GM03348 (cell line): ENCODE data around the gene CA7.
"Not testable (repeated sequence)": the region's sequence is repeated elsewhere in the genome, so short reads cannot be mapped to it uniquely, and the experiment has no call there.

ENCODE experiments used
- DNase-seq: peaks from one replicate; pipeline ENCODE4 v3.0.0; 2012; ENCODE audit warnings: low spot score

CA7 gene

GRCh38 chr16:66873685-66874055 lies 29.5 kb downstream of the CA7 start:
- no peak for DNase-seq

DNA sequence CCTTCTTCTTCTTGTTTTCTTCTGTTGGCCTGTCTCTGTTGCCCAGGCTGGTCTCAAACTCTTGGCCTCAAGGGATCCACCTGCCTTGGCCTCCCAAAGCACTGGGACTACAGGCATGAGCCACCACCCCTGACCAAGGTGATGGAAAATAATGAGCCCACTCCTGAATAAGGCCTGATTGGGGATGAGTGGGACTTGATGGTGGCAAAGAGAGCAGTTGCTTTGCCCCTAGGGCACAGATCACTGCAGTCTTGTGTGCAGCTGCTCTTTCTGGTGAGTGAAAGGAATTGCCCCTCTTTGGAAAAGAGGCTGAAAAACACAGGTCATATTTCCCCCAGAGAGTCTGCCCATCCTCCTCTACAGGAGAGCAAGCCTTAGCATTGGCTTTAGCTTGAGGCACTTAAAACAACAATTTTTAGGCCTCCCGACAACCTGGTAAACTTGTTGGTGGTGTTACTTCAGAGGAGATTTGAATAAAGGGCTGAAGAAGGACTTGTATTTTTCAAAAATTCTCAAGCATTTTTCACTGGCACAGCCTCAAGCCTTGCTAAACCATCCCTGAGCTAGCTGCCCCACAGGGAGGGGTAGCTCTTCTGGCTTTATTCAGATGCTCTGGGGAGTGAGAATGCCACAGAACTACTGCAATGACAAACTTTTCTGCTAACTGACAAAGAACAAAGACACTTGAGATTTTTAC lies 30.0 kb downstream of the CA7 start:
- peak; percentile 50 for DNase-seq

GRCh38 chr16:66878067-66878466 lies 33.9 kb downstream of the CA7 start:
- peak; percentile 40 for DNase-seq

DNA sequence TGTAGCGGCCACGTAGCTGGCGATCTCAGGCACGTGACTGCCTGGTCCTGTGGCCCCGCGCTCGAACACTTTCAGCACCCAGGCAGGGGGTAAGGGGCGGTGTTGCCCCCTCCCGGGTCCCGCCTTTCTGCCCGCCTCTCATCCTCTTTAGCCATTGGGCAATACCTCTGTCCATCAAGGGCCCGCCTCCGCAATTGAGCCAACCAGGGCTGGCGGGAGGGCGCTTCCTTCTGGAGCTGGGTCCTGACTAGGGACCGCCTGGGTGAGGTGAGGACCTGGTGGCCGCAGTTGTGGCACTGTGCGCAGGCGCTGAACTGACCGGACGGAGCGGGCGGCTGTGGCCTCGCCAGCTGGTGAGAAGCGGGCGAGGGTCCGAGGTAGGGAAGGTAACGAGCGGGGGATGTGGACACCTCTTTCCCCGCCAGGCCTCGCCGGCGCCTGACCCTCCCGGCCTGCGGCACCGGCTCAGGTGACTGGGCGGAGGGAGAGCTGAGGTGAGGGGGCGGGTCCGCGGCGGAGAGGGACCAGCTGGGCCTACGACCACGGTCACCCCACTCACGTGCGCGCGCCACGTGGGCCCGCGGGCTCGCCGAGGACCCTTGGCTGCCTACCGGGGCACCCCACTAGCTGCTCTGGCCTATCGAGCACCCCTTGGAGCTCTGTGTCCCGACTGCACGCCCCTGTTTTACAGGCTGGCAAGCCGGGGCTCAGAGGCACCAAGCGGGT lies 36.2 kb downstream of the CA7 start, which contains the start of gene PDP2:
Gene PDP2 (plus strand): TSS at position 228 of the 726 bp plus-strand sequence. CDS start 3,770 bp downstream, outside the sequence.
- peak; percentile 99 for DNase-seq

DNA sequence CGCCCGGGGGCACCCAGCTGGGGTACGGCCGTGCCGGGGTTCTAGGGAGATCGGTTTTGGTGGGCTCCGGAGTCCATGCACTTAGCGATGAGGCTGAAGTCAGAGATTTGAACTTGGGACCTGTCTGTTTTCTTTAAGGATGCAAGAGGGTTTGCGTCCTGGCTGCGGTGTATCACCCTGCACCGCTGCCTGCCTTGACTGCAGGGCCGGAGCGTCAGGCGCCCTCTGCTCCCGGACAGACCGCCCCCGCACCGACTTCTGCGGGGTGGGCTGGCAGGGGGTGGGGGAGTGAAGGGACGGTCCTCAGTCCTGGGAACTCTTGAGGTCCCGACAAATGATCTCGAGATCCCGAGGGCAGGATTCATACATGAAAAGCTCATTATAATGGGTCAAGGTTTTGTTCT lies 36.8 kb downstream of the CA7 start:
- no peak for DNase-seq

- no peak for DNase-seq
Measured at GRCh38 chr16:66881560-66881959, 37.3 kb downstream of the CA7 start.

DNA sequence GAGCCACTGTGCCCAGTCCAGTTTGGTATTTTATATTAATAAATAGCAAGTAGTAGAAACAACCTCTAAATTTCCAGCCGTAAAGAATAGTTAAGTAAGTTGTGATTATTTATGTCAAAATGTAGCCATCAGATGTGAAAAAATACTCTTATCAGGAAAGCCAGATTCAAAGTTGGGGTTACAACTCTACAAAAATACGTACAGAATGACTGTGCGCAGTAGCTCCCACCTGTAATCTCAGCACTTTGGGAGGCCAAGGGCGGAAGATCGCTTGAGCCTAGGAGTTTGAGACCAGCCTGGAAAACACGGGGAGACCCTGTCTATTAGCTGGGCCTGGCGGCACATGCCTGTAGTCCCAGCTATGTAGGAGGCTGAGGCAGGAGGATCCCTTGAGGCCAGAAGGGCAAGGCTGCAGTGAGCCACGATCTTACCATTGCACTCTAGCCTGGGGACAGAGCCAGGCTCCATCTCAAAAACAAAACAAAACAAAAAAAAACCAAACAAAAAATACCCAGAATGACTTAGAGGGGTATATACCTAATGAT lies 37.8 kb downstream of the CA7 start:
- no peak for DNase-seq

DNA sequence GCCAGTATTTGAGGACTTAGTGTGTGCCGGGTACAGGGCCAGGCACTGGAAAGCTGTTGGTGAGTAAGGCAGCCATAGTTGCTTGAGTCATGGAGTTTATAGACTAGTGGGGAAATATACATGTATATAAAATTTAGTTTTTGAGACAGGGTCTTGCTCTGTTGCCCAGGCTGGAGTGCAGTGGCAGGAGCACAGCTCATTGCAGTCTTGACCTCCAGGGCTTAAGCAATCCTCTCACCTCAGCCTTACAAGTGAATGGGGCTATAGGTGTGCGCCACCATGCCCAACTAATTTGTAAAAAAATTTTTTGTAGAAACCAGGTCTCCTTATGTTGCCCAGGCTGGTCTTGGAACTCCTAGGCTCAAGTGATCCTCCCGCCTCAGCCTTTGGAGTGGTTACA lies 38.5 kb downstream of the CA7 start:
- DNase-seq = no peak

GRCh38 chr16:66885491-66885890 lies 41.3 kb downstream of the CA7 start:
- DNase-seq = no peak

- peak; percentile 53 for DNase-seq
Measured at GRCh38 chr16:66886321-66886720, 42.1 kb downstream of the CA7 start.

- DNase-seq = no peak
Measured at GRCh38 chr16:66886914-66887313, 42.7 kb downstream of the CA7 start.

GRCh38 chr16:66888647-66889615 lies 44.7 kb downstream of the CA7 start:
- DNase-seq = no peak

DNA sequence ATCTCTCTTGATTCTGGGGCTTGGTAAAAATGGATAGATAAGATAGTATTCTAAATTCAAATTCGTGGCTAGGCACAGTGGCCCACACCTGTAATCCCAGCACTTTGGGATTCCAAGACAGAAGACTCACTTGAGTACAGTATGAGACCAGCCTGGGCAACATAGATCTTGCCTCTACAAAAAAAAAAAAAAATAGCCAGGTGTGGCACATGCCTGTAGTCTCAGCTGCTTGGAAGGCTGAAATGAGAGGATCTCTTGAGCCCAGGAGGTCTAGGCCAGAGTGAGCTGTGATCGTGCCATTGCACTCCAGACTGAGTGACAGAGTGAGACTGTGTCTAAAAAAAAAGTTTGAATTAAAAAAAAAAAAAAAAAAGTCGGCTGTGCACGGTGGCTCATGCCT lies 45.4 kb downstream of the CA7 start:
- DNase-seq = no peak

- DNase-seq = no peak
Measured at GRCh38 chr16:66890799-66891198, 46.6 kb downstream of the CA7 start.

- DNase-seq = no peak
Measured at GRCh38 chr16:66891360-66891759, 47.1 kb downstream of the CA7 start.

- DNase-seq = no peak
Measured at GRCh38 chr16:66891797-66892196, 47.6 kb downstream of the CA7 start.

GRCh38 chr16:66894055-66894454 lies 49.8 kb downstream of the CA7 start:
- DNase-seq = no peak

DNA sequence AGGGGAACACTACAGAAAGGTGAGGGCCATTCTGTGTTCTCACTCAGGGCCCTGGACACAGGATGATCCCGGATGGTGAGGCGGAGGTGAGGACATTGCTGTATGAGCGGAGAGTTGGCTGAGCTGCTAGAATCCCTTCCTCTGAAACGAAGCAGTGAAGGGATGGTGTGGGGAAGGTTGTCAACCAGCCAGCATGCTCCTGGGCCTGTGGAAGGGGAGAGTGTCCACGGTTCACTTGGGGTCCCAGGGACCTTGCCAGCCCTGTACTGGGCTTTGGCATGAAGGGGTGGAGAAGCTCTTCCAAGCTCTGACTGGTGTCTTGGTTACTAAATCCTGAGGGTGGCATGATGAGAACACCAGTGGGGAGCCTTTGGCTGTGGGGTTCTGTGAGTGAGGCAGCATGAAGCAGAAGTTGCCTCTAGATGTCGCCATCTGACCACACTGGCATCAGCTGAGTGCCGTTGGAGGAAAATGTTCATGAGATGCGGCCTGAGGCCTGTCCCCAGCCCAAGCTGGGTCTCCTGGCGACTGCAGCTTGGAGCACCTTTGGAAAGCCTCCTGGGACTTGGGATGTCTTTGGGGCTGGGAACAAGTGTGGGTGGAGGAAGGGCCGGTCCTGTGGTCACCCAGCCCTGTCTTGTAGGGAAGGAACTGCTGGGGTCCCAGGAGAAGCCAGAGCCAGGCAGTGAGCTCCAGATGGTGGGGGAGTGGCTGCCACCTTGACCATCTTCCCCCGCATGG lies 50.9 kb downstream of the CA7 start:
- peak; percentile 82 for DNase-seq

DNA sequence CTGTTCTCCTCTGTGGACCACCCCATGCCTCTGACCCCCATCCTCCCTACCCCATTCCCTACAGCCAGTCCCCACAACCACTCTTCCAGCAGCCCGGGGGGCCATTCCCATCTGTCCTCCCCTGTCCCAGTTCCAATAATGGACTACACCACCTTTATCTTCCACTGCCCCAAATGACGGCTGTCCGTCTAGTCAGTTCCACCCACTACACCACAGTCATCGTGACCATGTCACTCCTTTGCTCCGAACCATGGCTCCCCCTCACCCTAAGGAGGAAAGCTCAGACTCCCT lies 51.4 kb downstream of the CA7 start:
- DNase-seq = no peak

GRCh38 chr16:66895999-66896398 lies 51.8 kb downstream of the CA7 start:
- no peak for DNase-seq

DNA sequence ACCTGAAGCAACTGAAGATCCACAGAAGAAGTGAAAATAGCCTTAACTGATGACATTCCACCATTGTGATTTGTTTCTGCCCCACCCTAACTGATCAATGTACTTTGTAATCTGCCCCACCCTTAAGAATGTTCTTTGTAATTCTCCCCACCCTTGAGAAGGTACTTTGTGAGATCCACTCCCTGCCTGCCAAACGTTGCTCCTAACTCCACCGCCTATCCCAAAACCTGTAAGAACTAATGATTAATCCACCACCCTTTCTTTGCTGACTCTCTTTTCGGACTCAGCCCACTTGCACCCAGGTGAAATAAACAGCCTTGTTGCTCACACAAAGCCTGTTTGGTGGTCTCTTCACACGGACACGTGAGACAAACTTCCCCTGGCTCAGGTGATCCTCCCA lies 52.5 kb downstream of the CA7 start:
- not testable (repeated sequence) for DNase-seq

DNA sequence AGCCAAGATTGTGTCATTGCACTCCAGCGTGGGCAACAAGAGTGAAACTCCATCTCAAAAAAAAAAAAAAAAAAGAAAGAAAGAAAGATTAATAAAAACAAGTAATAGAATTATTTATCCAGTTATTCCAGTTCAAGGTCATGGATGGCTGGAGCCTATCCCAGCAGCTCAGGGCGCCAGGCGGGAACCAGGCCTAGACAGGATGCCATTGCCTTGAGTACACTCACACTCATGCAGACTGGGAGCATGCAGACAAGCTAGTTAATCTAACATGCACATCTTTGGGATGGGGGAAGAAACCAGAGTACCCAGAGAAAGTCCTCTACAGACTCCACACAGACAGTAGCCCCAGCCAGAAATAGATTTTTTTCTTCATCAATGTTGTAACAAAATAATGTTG lies 54.0 kb downstream of the CA7 start:
- DNase-seq = peak; percentile 69
